ENCODE measurements around the gene FOXA3.

The FOXA3 gene

DNA sequence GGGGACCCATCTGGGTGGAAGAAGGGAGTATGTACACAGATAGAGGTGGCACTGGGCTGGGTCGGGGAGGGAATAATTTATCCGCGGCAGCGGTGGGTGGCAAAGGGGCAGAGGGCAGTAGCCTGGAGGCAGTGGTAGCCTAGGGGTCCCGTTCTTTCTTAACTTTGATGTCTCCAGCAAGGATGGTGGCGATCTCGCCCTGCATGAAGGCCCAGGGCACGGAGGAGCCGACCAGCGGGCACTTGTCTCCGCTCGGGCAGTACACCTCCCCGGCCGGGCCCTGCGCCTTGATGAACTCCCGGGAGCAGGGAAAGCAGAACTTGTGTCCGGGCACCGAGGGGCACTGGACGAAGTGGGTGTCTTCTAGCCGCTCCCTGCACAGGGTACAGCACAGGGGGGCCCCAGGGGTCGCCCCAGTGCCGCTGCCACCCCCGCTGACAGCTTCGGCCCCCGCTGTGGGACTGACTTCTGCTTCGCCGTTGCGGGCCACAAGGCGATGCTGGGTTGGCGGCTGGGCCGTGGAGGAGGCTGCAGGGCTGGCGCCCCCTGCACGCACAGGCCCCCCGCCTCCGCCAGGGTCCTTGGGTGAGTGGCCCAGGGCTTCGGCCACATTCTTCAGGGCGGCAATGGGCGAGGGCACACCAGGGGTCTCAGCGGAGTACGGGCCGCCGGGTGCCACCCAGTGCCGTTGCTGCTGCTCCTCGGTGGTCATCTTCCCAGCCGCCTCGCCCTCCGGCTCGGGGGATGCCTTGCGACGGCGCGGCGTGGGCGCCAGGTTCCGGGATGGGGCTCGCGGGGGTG lies 20.0 kb downstream of the FOXA3 start:
- Histone ChIP-seq H3K4me2 (ENCODE audit: insufficient read depth, low read length) (peak overlapping the region; percentile 99), H3K79me2 (ENCODE audit: insufficient read depth, low read length) (peaks cover 31% of the 10 kb centered on the region), H3K9ac (ENCODE audit: low read depth, low read length) (peak overlapping the region; percentile 82), H3K4me1 (ENCODE audit: insufficient read depth, low read length) (peaks cover 37% of the 10 kb centered on the region), H3K4me3 (ENCODE audit: low read depth in 1 of 2, low read length in 2 of 2) (peak overlapping the region in 1 of 2 experiments; percentile 78; a peak in 2 of 4 replicates), H3K36me3 (ENCODE audit: insufficient read depth, low read length) (peaks cover 28% of the 10 kb centered on the region), H4K20me1 (ENCODE audit: insufficient read depth, low read length) (peaks cover 44% of the 10 kb centered on the region), H3K27me3 (ENCODE audit: insufficient read depth, low read length, poor library complexity) (no peaks in the 10 kb centered on the region), H2AFZ (ENCODE audit: low read depth, low read length) (no peak overlapping the region), H3K27ac (ENCODE audit: low read length) (no peak overlapping the region), H3K9me3 (ENCODE audit: insufficient read depth, low read length, severe bottlenecking) (no peaks in the 10 kb centered on the region)
- TF ChIP-seq, protein P1, sequence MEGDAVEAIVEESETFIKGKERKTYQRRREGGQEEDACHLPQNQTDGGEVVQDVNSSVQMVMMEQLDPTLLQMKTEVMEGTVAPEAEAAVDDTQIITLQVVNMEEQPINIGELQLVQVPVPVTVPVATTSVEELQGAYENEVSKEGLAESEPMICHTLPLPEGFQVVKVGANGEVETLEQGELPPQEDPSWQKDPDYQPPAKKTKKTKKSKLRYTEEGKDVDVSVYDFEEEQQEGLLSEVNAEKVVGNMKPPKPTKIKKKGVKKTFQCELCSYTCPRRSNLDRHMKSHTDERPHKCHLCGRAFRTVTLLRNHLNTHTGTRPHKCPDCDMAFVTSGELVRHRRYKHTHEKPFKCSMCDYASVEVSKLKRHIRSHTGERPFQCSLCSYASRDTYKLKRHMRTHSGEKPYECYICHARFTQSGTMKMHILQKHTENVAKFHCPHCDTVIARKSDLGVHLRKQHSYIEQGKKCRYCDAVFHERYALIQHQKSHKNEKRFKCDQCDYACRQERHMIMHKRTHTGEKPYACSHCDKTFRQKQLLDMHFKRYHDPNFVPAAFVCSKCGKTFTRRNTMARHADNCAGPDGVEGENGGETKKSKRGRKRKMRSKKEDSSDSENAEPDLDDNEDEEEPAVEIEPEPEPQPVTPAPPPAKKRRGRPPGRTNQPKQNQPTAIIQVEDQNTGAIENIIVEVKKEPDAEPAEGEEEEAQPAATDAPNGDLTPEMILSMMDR (IDR thresholded peaks at IDR 0.05; ENCODE audit: borderline replicate concordance, extremely low read depth, low read length, poor library complexity, severe bottlenecking) = no peak
- no peak for TF ChIP-seq EZH2 (IDR thresholded peaks at IDR 0.05; ENCODE audit: borderline replicate concordance, low read depth, low read length, severe bottlenecking)
- ATAC-seq (ENCODE audit: insufficient read depth, low read depth) (no peak), DNase-seq (no peak)

GRCh38 chr19:45884682-45885555 lies 20.8 kb downstream of the FOXA3 start:
- no peaks in the 10 kb centered on the region for H3K27me3 ChIP-seq (ENCODE audit: insufficient read depth, low read length, poor library complexity)
- ATAC-seq (ENCODE audit: insufficient read depth, low read depth) (0 out of 3 replicates have a peak, but pooled peaks have one; percentile 7), DNase-seq (peak; percentile 36)
- peaks cover 37% of the 10 kb centered on the region for H3K4me1 ChIP-seq (ENCODE audit: insufficient read depth, low read length)
- peaks cover 31% of the 10 kb centered on the region for H3K79me2 ChIP-seq (ENCODE audit: insufficient read depth, low read length)
- peak overlapping the region; percentile 84 for H3K27ac ChIP-seq (ENCODE audit: low read length)
- peak overlapping the region; percentile 82 for H3K9ac ChIP-seq (ENCODE audit: low read depth, low read length)
- H3K4me3 ChIP-seq (ENCODE audit: low read depth in 1 of 2, low read length in 2 of 2) = peak overlapping the region; percentile 46 to 78; a peak in 3 of 4 replicates
- H2AFZ ChIP-seq (ENCODE audit: low read depth, low read length) = peak overlapping the region; percentile 69
- H3K4me2 ChIP-seq (ENCODE audit: insufficient read depth, low read length) = peak overlapping the region; percentile 99
- no peaks in the 10 kb centered on the region for H3K9me3 ChIP-seq (ENCODE audit: insufficient read depth, low read length, severe bottlenecking)
- H3K36me3 ChIP-seq (ENCODE audit: insufficient read depth, low read length) = peaks cover 29% of the 10 kb centered on the region
- no peak for TF ChIP-seq EZH2 (IDR thresholded peaks at IDR 0.05; ENCODE audit: borderline replicate concordance, low read depth, low read length, severe bottlenecking)
- H4K20me1 ChIP-seq (ENCODE audit: insufficient read depth, low read length) = peaks cover 44% of the 10 kb centered on the region

- no peaks in the 10 kb centered on the region for H3K9me3 ChIP-seq (ENCODE audit: insufficient read depth, low read length, severe bottlenecking)
- peaks cover 37% of the 10 kb centered on the region for H3K4me1 ChIP-seq (ENCODE audit: insufficient read depth, low read length)
- H3K36me3 ChIP-seq (ENCODE audit: insufficient read depth, low read length) = peaks cover 32% of the 10 kb centered on the region
- DNase-seq = peak; percentile 91
- H4K20me1 ChIP-seq (ENCODE audit: insufficient read depth, low read length) = peaks cover 44% of the 10 kb centered on the region
- peak within 1 kb of the TSS; percentile 84 for H3K27ac ChIP-seq (ENCODE audit: low read length)
- peak within 1 kb of the TSS; percentile 82 for H3K9ac ChIP-seq (ENCODE audit: low read depth, low read length)
- H3K79me2 ChIP-seq (ENCODE audit: insufficient read depth, low read length) = peaks cover 31% of the 10 kb centered on the region
- peak; percentile 76 for ATAC-seq (ENCODE audit: insufficient read depth, low read depth)
- H3K4me3 ChIP-seq (ENCODE audit: low read depth in 1 of 2, low read length in 2 of 2) = peak within 1 kb of the TSS; percentile 46 to 78
- peak within 1 kb of the TSS; percentile 69 for H2AFZ ChIP-seq (ENCODE audit: low read depth, low read length)
- H3K4me2 ChIP-seq (ENCODE audit: insufficient read depth, low read length) = peak within 1 kb of the TSS; percentile 99
- TF ChIP-seq, protein P1 (IDR thresholded peaks at IDR 0.05; ENCODE audit: borderline replicate concordance, extremely low read depth, low read length, poor library complexity, severe bottlenecking) = no peak
- TF ChIP-seq EZH2 (IDR thresholded peaks at IDR 0.05; ENCODE audit: borderline replicate concordance, low read depth, low read length, severe bottlenecking) = no peak
- no peaks in the 10 kb centered on the region for H3K27me3 ChIP-seq (ENCODE audit: insufficient read depth, low read length, poor library complexity)
Measured at GRCh38 chr19:45885556-45886426, 21.7 kb downstream of the FOXA3 start, which contains the start of gene IRF2BP1. TSS of gene IRF2BP1 (minus strand) at chr19:45886141. CDS start at chr19:45885774, 367 bp downstream.
